Suprapubic skin (tissue), 4 donors: Measurements from ENCODE around the gene ONECUT2.

Experiments
- CTCF ChIP-seq, 2 donors: fragments of 200-600 bp in 1 of 2; fragments of 450-650 bp in 1 of 2; sonication (generic) in 1 of 2; IDR thresholded peaks; one replicate each; pipeline ENCODE4 v1.5.1; 2016 to 2019; ENCODE audit warnings: antibody characterized with exemption in 2 of 2, mild to moderate bottlenecking in 1 of 2, moderate library complexity in 1 of 2
- EP300 ChIP-seq: sonication (generic); formaldehyde crosslinking; IDR thresholded peaks from one replicate; pipeline ENCODE4 v1.6.1; 2017; ENCODE audit warnings: antibody characterized with exemption
- POLR2A ChIP-seq, 2 donors: fragments of 450-650 bp; IDR thresholded peaks; one replicate each; pipeline ENCODE4 v1.6.1; 2017; ENCODE audit warnings: antibody characterized with exemption in 2 of 2, mild to moderate bottlenecking in 2 of 2, moderate library complexity in 2 of 2
- POLR2AphosphoS5 ChIP-seq, 3 donors: sonication (generic); formaldehyde crosslinking; IDR thresholded peaks; one replicate each; pipeline ENCODE4 v1.6.1; 2017; ENCODE audit warnings: antibody characterized with exemption in 3 of 3

- TF ChIP-seq CTCF (IDR thresholded peaks at IDR 0.05) (no peak), POLR2AphosphoS5 (IDR thresholded peaks at IDR 0.05) (no peak), EP300 (no peak), POLR2A (IDR thresholded peaks at IDR 0.05) (no peak)
Measured at GRCh38 chr18:57475903-57476302, 40.7 kb downstream of the ONECUT2 start.
